ENCODE measurements around the gene ELOVL1. TPM values are rescaled to one million over a fixed set of nuclear protein-coding genes. Genes with fewer than 3 reads are reported as not detected.

Gene ELOVL1
- total and polyA plus RNA-seq, 2 of the 13 experiments (the other 11 are each of a cell fraction or from before 2014, with no cell fraction given): 55.2 to 77.4 TPM

GRCh38 chr1:43358121-43358745 is 9.6 kb downstream of the ELOVL1 start (continued):
- TF ChIP-seq ZNF407 (CRISPR knock-in tag; IDR thresholded peaks at IDR 0.05; ENCODE audit: not compliant biosample characterization) (no peak), NRL (CRISPR knock-in tag; IDR thresholded peaks at IDR 0.05; ENCODE audit: borderline replicate concordance) (no peak), KDM5B (CRISPR knock-in tag; IDR thresholded peaks at IDR 0.05; ENCODE audit: borderline replicate concordance) (no peak), CHD4 (IDR thresholded peaks at IDR 0.05; ENCODE audit: borderline replicate concordance, low read length) (no peak), ZSCAN9 (CRISPR knock-in tag; IDR thresholded peaks at IDR 0.05; ENCODE audit: borderline replicate concordance) (no peak; the same call in 1 of the 2 replicates), TARDBP (CRISPR knock-in tag; IDR thresholded peaks at IDR 0.05) (no peak), HOMEZ (CRISPR knock-in tag; IDR thresholded peaks at IDR 0.05; ENCODE audit: low read depth) (no peak), HIVEP1 (CRISPR knock-in tag; IDR thresholded peaks at IDR 0.05) (no peak), ZNF234 (CRISPR knock-in tag; conservative IDR thresholded peaks at IDR 0.05) (no peak), RFX1 (IDR thresholded peaks at IDR 0.05) (no peak), PRDM15 (CRISPR knock-in tag; IDR thresholded peaks at IDR 0.05) (no peak), ISX (CRISPR knock-in tag; conservative IDR thresholded peaks at IDR 0.05) (no peak), ZNF451 (CRISPR knock-in tag; IDR thresholded peaks at IDR 0.05) (no peak), ZNF777 (CRISPR knock-in tag; IDR thresholded peaks at IDR 0.05) (peak; percentile 44; the same call in 1 of the 2 replicates), PAF1 (CRISPR knock-in tag; IDR thresholded peaks at IDR 0.05) (no peak), ZBTB38 (CRISPR knock-in tag; IDR thresholded peaks at IDR 0.05) (no peak), U2AF1 (optimal IDR thresholded peaks at IDR 0.05; ENCODE audit: low read depth, low read length) (no peak), ZMAT3 (CRISPR knock-in tag; conservative IDR thresholded peaks at IDR 0.05) (no peak)
